ENCODE results near the gene BRINP1.

DNA sequence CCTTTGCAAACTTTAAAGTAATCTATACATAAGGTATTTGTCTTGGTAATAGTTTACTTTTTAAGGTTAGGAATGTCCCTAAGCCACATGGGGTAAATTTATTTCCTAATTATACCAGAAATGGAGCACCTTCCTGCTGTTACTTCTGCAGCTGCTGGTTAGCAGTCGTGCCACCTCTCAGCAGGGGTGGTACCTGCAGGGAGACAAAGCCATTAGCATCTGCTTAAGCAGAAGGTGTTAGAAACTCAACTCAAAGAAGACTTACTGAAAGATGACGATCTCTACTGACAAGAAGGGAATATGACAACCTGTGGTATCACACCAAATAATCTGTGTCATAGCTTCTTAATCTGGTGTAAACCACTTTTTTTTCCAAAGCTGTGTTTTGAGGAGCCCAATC is 173.7 kb downstream of the BRINP1 start:
- TF ChIP-seq EP300 (IDR thresholded peaks at IDR 0.05), result no peak
- TF ChIP-seq, protein P1, sequence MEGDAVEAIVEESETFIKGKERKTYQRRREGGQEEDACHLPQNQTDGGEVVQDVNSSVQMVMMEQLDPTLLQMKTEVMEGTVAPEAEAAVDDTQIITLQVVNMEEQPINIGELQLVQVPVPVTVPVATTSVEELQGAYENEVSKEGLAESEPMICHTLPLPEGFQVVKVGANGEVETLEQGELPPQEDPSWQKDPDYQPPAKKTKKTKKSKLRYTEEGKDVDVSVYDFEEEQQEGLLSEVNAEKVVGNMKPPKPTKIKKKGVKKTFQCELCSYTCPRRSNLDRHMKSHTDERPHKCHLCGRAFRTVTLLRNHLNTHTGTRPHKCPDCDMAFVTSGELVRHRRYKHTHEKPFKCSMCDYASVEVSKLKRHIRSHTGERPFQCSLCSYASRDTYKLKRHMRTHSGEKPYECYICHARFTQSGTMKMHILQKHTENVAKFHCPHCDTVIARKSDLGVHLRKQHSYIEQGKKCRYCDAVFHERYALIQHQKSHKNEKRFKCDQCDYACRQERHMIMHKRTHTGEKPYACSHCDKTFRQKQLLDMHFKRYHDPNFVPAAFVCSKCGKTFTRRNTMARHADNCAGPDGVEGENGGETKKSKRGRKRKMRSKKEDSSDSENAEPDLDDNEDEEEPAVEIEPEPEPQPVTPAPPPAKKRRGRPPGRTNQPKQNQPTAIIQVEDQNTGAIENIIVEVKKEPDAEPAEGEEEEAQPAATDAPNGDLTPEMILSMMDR (IDR thresholded peaks at IDR 0.05), result no peak
- no peak for TF ChIP-seq POLR2A (IDR thresholded peaks at IDR 0.05)
- no peak for TF ChIP-seq POLR2AphosphoS5 (IDR thresholded peaks at IDR 0.05)

Data from suprapubic skin (tissue), 4 donors.